ENCODE results near the gene NRROS. TPM values are rescaled to one million over a fixed set of nuclear protein-coding genes. Genes with fewer than 3 reads are reported as not detected.

Gene NRROS
- polyA plus RNA-seq, 2 donors = 0.77 to 0.92 TPM

DNA sequence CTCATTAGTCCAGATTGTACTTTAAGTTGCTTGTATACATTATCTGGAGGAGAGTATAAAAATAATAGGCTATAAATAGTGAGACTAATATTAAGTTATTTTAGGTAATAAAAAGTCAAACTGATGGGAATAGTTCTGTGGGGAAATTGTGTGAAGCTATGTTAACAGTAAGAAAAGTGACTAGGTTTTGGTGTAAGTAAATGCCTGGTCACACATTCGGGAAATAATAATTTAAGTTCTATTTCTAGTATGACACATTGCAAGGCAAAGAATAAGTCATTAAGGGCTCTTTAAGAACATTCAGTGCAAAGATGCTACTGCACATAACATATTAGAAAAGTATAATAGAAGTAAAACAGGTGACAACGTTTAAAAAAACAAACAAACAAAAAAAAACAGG lies 18.8 kb upstream of the NRROS start:
- no peaks in the 10 kb centered on the region for H3K36me3 ChIP-seq (ENCODE audit: control insufficient read depth in 2 of 2, insufficient read depth in 2 of 2, low read length in 1 of 2)
- no peaks in the 10 kb centered on the region for H3K27me3 ChIP-seq (ENCODE audit: control insufficient read depth in 1 of 2, insufficient read depth in 2 of 2, low read length in 2 of 2)
- H3K4me3 ChIP-seq (ENCODE audit: low read depth in 1 of 2, low read length in 2 of 2) = no peak overlapping the region
- H3K4me1 ChIP-seq (ENCODE audit: control insufficient read depth in 2 of 2, insufficient read depth in 2 of 2, low read length in 1 of 2) = peaks cover 0 to 4% of the 10 kb centered on the region in 2 donors
- 59 to 60% methylated on average over 2 of the region's 2 CpGs for WGBS, 2 donors
- no peaks in the 10 kb centered on the region for H3K9me3 ChIP-seq (ENCODE audit: control insufficient read depth in 2 of 2, insufficient read depth in 1 of 2, low read depth in 1 of 2, low read length in 1 of 2)
- no peak overlapping the region for H3K27ac ChIP-seq (ENCODE audit: low read depth in 2 of 2, low read length in 1 of 2)

DNA sequence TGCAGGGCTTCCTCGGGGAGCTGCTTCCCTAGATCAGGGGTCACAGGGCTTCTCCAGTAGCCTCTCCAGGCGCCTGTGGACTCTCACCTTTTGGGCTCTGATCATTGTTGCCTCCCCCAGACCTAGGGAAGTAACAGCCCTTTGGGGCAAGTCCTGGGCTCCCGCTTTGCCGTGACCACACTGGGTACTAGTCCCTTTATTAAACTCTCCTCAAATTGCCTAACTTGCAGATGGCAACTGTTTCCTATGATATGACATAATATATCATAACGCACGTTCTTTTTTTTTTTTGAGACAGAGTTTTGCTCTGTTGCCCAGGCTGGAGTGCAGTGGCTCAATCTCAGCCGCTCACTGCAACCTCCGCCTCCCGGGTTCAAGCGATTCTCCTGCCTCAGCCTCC lies 17.9 kb upstream of the NRROS start:
- H3K4me1 ChIP-seq (ENCODE audit: control insufficient read depth in 2 of 2, insufficient read depth in 2 of 2, low read length in 1 of 2) = peaks cover 0 to 4% of the 10 kb centered on the region in 2 donors
- no peaks in the 10 kb centered on the region for H3K27me3 ChIP-seq (ENCODE audit: control insufficient read depth in 1 of 2, insufficient read depth in 2 of 2, low read length in 2 of 2)
- 83 to 90% methylated on average over 10 of the region's 10 CpGs for WGBS, 2 donors
- H3K36me3 ChIP-seq (ENCODE audit: control insufficient read depth in 2 of 2, insufficient read depth in 2 of 2, low read length in 1 of 2) = no peaks in the 10 kb centered on the region
- H3K9me3 ChIP-seq (ENCODE audit: control insufficient read depth in 2 of 2, insufficient read depth in 1 of 2, low read depth in 1 of 2, low read length in 1 of 2) = no peaks in the 10 kb centered on the region
- H3K27ac ChIP-seq (ENCODE audit: low read depth in 2 of 2, low read length in 1 of 2) = no peak overlapping the region
- no peak overlapping the region for H3K4me3 ChIP-seq (ENCODE audit: low read depth in 1 of 2, low read length in 2 of 2)

GRCh38 chr3:196624067-196624790 lies 15.3 kb upstream of the NRROS start:
- 70 to 74% methylated on average over 12 of the region's 12 CpGs for WGBS, 2 donors
- Histone ChIP-seq H3K36me3 (ENCODE audit: control insufficient read depth in 2 of 2, insufficient read depth in 2 of 2, low read length in 1 of 2) (no peaks in the 10 kb centered on the region), H3K27me3 (ENCODE audit: control insufficient read depth in 1 of 2, insufficient read depth in 2 of 2, low read length in 2 of 2) (no peaks in the 10 kb centered on the region), H3K27ac (ENCODE audit: low read depth in 2 of 2, low read length in 1 of 2) (peak overlapping the region in 1 of 2 donors; percentile 11), H3K9me3 (ENCODE audit: control insufficient read depth in 2 of 2, insufficient read depth in 1 of 2, low read depth in 1 of 2, low read length in 1 of 2) (no peaks in the 10 kb centered on the region), H3K4me1 (ENCODE audit: control insufficient read depth in 2 of 2, insufficient read depth in 2 of 2, low read length in 1 of 2) (peaks cover 0 to 4% of the 10 kb centered on the region in 2 donors), H3K4me3 (ENCODE audit: low read depth in 1 of 2, low read length in 2 of 2) (no peak overlapping the region)

DNA sequence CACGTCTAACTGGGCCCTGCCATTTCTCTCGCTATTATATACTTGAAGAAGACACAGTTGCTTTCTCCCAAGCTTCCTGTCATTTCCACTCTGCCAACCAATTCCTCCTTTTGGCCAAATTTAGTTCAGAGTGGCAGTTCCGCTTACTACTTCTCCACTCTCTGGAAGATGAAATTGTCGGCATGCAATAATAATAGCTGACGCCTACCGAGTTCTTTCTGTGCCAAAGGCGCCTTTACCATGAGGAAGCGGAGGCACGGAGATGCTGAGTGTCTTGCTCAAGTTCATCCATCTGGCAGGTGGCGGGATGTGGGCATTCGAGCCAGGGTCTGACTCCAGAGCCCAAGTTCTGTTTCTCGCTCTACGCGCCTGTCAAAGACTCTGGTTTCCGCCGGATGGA lies 14.6 kb upstream of the NRROS start:
- no peak overlapping the region for H3K4me3 ChIP-seq (ENCODE audit: low read depth in 1 of 2, low read length in 2 of 2)
- 92 to 94% methylated on average over 16 of the region's 16 CpGs for WGBS, 2 donors
- H3K27ac ChIP-seq (ENCODE audit: low read depth in 2 of 2, low read length in 1 of 2) = no peak overlapping the region

GRCh38 chr3:196625331-196625730 lies 14.2 kb upstream of the NRROS start:
- Histone ChIP-seq H3K36me3 (ENCODE audit: control insufficient read depth in 2 of 2, insufficient read depth in 2 of 2, low read length in 1 of 2) (no peaks in the 10 kb centered on the region), H3K4me1 (ENCODE audit: control insufficient read depth in 2 of 2, insufficient read depth in 2 of 2, low read length in 1 of 2) (peaks cover 0 to 4% of the 10 kb centered on the region in 2 donors), H3K9me3 (ENCODE audit: control insufficient read depth in 2 of 2, insufficient read depth in 1 of 2, low read depth in 1 of 2, low read length in 1 of 2) (no peaks in the 10 kb centered on the region), H3K27me3 (ENCODE audit: control insufficient read depth in 1 of 2, insufficient read depth in 2 of 2, low read length in 2 of 2) (no peaks in the 10 kb centered on the region), H3K27ac (ENCODE audit: low read depth in 2 of 2, low read length in 1 of 2) (no peak overlapping the region), H3K4me3 (ENCODE audit: low read depth in 1 of 2, low read length in 2 of 2) (no peak overlapping the region)
- WGBS, 2 donors = 86 to 87% methylated on average over 6 of the region's 6 CpGs

More for the DNA sequence above, 14.6 kb upstream of the NRROS start:
- H3K9me3 ChIP-seq (ENCODE audit: control insufficient read depth in 2 of 2, insufficient read depth in 1 of 2, low read depth in 1 of 2, low read length in 1 of 2) = no peaks in the 10 kb centered on the region
- H3K36me3 ChIP-seq (ENCODE audit: control insufficient read depth in 2 of 2, insufficient read depth in 2 of 2, low read length in 1 of 2) = no peaks in the 10 kb centered on the region
- H3K27me3 ChIP-seq (ENCODE audit: control insufficient read depth in 1 of 2, insufficient read depth in 2 of 2, low read length in 2 of 2) = no peaks in the 10 kb centered on the region
- peaks cover 0 to 4% of the 10 kb centered on the region in 2 donors for H3K4me1 ChIP-seq (ENCODE audit: control insufficient read depth in 2 of 2, insufficient read depth in 2 of 2, low read length in 1 of 2)

DNA sequence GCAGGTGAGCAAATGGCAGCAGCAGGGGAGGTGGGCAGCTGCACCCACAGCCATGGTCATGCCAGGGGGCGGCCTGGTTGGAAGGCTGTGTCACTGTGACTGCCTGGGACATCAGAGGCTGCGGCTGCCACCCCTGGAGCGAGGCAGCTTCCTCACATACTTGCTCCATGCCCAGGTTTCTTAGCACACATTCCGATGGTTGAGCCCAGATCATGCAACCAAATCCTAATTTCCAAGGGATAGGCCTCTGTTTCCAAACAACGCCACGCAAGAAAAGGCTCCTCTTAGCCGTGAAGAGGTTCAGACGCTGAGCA lies 11.6 kb upstream of the NRROS start:
- H3K4me1 ChIP-seq (ENCODE audit: control insufficient read depth in 2 of 2, insufficient read depth in 2 of 2, low read length in 1 of 2) = peaks cover 0 to 4% of the 10 kb centered on the region in 2 donors
- 95% methylated on average over 8 of the region's 8 CpGs for WGBS, 2 donors
- no peak overlapping the region for H3K27ac ChIP-seq (ENCODE audit: low read depth in 2 of 2, low read length in 1 of 2)
- no peaks in the 10 kb centered on the region for H3K9me3 ChIP-seq (ENCODE audit: control insufficient read depth in 2 of 2, insufficient read depth in 1 of 2, low read depth in 1 of 2, low read length in 1 of 2)
- no peak overlapping the region for H3K4me3 ChIP-seq (ENCODE audit: low read depth in 1 of 2, low read length in 2 of 2)
- H3K36me3 ChIP-seq (ENCODE audit: control insufficient read depth in 2 of 2, insufficient read depth in 2 of 2, low read length in 1 of 2) = no peaks in the 10 kb centered on the region
- H3K27me3 ChIP-seq (ENCODE audit: control insufficient read depth in 1 of 2, insufficient read depth in 2 of 2, low read length in 2 of 2) = no peaks in the 10 kb centered on the region

- Histone ChIP-seq H3K4me1 (ENCODE audit: control insufficient read depth in 2 of 2, insufficient read depth in 2 of 2, low read length in 1 of 2) (no peaks in the 10 kb centered on the region), H3K27ac (ENCODE audit: low read depth in 2 of 2, low read length in 1 of 2) (no peak overlapping the region), H3K36me3 (ENCODE audit: control insufficient read depth in 2 of 2, insufficient read depth in 2 of 2, low read length in 1 of 2) (no peaks in the 10 kb centered on the region), H3K27me3 (ENCODE audit: control insufficient read depth in 1 of 2, insufficient read depth in 2 of 2, low read length in 2 of 2) (no peaks in the 10 kb centered on the region), H3K9me3 (ENCODE audit: control insufficient read depth in 2 of 2, insufficient read depth in 1 of 2, low read depth in 1 of 2, low read length in 1 of 2) (no peaks in the 10 kb centered on the region), H3K4me3 (ENCODE audit: low read depth in 1 of 2, low read length in 2 of 2) (no peak overlapping the region)
- 89 to 95% methylated on average over 2 of the region's 2 CpGs for WGBS, 2 donors
Observed at GRCh38 chr3:196629228-196629627, 10.3 kb upstream of the NRROS start.

GRCh38 chr3:196631682-196632045 lies 7.8 kb upstream of the NRROS start:
- no peaks in the 10 kb centered on the region for H3K4me1 ChIP-seq (ENCODE audit: control insufficient read depth in 2 of 2, insufficient read depth in 2 of 2, low read length in 1 of 2)
- H3K27me3 ChIP-seq (ENCODE audit: control insufficient read depth in 1 of 2, insufficient read depth in 2 of 2, low read length in 2 of 2) = no peaks in the 10 kb centered on the region
- no peaks in the 10 kb centered on the region for H3K9me3 ChIP-seq (ENCODE audit: control insufficient read depth in 2 of 2, insufficient read depth in 1 of 2, low read depth in 1 of 2, low read length in 1 of 2)
- peak overlapping the region; percentile 83 for H3K27ac ChIP-seq (ENCODE audit: low read depth in 2 of 2, low read length in 1 of 2)
- WGBS, 2 donors = 13 to 21% methylated on average over 5 of the region's 5 CpGs
- peak overlapping the region; percentile 51 to 62 for H3K4me3 ChIP-seq (ENCODE audit: low read depth in 1 of 2, low read length in 2 of 2)
- no peaks in the 10 kb centered on the region for H3K36me3 ChIP-seq (ENCODE audit: control insufficient read depth in 2 of 2, insufficient read depth in 2 of 2, low read length in 1 of 2)

- Histone ChIP-seq H3K27me3 (ENCODE audit: control insufficient read depth in 1 of 2, insufficient read depth in 2 of 2, low read length in 2 of 2) (no peaks in the 10 kb centered on the region), H3K4me3 (ENCODE audit: low read depth in 1 of 2, low read length in 2 of 2) (peak overlapping the region; percentile 51 to 62), H3K4me1 (ENCODE audit: control insufficient read depth in 2 of 2, insufficient read depth in 2 of 2, low read length in 1 of 2) (no peaks in the 10 kb centered on the region), H3K36me3 (ENCODE audit: control insufficient read depth in 2 of 2, insufficient read depth in 2 of 2, low read length in 1 of 2) (no peaks in the 10 kb centered on the region), H3K9me3 (ENCODE audit: control insufficient read depth in 2 of 2, insufficient read depth in 1 of 2, low read depth in 1 of 2, low read length in 1 of 2) (no peaks in the 10 kb centered on the region), H3K27ac (ENCODE audit: low read depth in 2 of 2, low read length in 1 of 2) (peak overlapping the region; percentile 83)
- 1 to 2% methylated on average over 38 to 43 of the region's 43 CpGs for WGBS, 2 donors
Observed at GRCh38 chr3:196632046-196632751, 7.3 kb upstream of the NRROS start.

Measured in esophagus (tissue), 2 donors.